ENCODE data around the gene CFAP210. TPM values are rescaled to one million over a fixed set of nuclear protein-coding genes. Genes with fewer than 3 reads are reported as not detected.

The CFAP210 gene
- total and polyA plus RNA-seq, 2 experiments from 2014 or later = 3.7 TPM; not detected in 1

GRCh38 chr2:169649278-169649677, 44.9 kb downstream of the CFAP210 start:
- Mint-ChIP-seq H3K27me3 (ENCODE audit: insufficient read depth, low read depth, poor library complexity) (no peaks in the 10 kb centered on the region), H3K9me3 (no peaks in the 10 kb centered on the region), H3K4me3 (no peak overlapping the region), H3K4me1 (no peaks in the 10 kb centered on the region), H3K27ac (no peak overlapping the region; the same call in 1 of the 2 replicates), H3K36me3 (ENCODE audit: low read depth) (no peaks in the 10 kb centered on the region)
- no peaks in the 10 kb centered on the region for H3K27me3 ChIP-seq (ENCODE audit: insufficient read depth)
- H3K27ac ChIP-seq (ENCODE audit: low read depth) = no peak overlapping the region
- no peaks in the 10 kb centered on the region for H3K36me3 ChIP-seq (ENCODE audit: insufficient read depth)
- H4K20me1 ChIP-seq (replicated peaks; ENCODE audit: insufficient read depth) = no peaks in the 10 kb centered on the region
- no peaks in the 10 kb centered on the region for H3K79me2 ChIP-seq (replicated peaks; ENCODE audit: insufficient read depth)
- H3K9me2 ChIP-seq (ENCODE audit: insufficient read depth) = no peaks in the 10 kb centered on the region
- no peaks in the 10 kb centered on the region for H3F3A ChIP-seq (replicated peaks; ENCODE audit: low read depth)
- DNase-seq (ENCODE audit: low spot score) = no peak
- H3K4me3 ChIP-seq = no peak overlapping the region
- H2AFZ ChIP-seq = no peak overlapping the region
- H3K4me2 ChIP-seq = no peak overlapping the region
- TF ChIP-seq REST (IDR thresholded peaks at IDR 0.05; ENCODE audit: unreplicated experiment) (no peak), CTCF (conservative IDR thresholded peaks at IDR 0.05; ENCODE audit: low read depth in 2 of 2) (no peak), NANOG (IDR thresholded peaks at IDR 0.05; ENCODE audit: borderline replicate concordance) (no peak), POLR2AphosphoS5 (IDR thresholded peaks at IDR 0.05; ENCODE audit: low read depth) (no peak), CREB1 (CRISPR knock-in tag; IDR thresholded peaks at IDR 0.05; ENCODE audit: low read depth) (no peak)
- TF ChIP-seq, protein P1, sequence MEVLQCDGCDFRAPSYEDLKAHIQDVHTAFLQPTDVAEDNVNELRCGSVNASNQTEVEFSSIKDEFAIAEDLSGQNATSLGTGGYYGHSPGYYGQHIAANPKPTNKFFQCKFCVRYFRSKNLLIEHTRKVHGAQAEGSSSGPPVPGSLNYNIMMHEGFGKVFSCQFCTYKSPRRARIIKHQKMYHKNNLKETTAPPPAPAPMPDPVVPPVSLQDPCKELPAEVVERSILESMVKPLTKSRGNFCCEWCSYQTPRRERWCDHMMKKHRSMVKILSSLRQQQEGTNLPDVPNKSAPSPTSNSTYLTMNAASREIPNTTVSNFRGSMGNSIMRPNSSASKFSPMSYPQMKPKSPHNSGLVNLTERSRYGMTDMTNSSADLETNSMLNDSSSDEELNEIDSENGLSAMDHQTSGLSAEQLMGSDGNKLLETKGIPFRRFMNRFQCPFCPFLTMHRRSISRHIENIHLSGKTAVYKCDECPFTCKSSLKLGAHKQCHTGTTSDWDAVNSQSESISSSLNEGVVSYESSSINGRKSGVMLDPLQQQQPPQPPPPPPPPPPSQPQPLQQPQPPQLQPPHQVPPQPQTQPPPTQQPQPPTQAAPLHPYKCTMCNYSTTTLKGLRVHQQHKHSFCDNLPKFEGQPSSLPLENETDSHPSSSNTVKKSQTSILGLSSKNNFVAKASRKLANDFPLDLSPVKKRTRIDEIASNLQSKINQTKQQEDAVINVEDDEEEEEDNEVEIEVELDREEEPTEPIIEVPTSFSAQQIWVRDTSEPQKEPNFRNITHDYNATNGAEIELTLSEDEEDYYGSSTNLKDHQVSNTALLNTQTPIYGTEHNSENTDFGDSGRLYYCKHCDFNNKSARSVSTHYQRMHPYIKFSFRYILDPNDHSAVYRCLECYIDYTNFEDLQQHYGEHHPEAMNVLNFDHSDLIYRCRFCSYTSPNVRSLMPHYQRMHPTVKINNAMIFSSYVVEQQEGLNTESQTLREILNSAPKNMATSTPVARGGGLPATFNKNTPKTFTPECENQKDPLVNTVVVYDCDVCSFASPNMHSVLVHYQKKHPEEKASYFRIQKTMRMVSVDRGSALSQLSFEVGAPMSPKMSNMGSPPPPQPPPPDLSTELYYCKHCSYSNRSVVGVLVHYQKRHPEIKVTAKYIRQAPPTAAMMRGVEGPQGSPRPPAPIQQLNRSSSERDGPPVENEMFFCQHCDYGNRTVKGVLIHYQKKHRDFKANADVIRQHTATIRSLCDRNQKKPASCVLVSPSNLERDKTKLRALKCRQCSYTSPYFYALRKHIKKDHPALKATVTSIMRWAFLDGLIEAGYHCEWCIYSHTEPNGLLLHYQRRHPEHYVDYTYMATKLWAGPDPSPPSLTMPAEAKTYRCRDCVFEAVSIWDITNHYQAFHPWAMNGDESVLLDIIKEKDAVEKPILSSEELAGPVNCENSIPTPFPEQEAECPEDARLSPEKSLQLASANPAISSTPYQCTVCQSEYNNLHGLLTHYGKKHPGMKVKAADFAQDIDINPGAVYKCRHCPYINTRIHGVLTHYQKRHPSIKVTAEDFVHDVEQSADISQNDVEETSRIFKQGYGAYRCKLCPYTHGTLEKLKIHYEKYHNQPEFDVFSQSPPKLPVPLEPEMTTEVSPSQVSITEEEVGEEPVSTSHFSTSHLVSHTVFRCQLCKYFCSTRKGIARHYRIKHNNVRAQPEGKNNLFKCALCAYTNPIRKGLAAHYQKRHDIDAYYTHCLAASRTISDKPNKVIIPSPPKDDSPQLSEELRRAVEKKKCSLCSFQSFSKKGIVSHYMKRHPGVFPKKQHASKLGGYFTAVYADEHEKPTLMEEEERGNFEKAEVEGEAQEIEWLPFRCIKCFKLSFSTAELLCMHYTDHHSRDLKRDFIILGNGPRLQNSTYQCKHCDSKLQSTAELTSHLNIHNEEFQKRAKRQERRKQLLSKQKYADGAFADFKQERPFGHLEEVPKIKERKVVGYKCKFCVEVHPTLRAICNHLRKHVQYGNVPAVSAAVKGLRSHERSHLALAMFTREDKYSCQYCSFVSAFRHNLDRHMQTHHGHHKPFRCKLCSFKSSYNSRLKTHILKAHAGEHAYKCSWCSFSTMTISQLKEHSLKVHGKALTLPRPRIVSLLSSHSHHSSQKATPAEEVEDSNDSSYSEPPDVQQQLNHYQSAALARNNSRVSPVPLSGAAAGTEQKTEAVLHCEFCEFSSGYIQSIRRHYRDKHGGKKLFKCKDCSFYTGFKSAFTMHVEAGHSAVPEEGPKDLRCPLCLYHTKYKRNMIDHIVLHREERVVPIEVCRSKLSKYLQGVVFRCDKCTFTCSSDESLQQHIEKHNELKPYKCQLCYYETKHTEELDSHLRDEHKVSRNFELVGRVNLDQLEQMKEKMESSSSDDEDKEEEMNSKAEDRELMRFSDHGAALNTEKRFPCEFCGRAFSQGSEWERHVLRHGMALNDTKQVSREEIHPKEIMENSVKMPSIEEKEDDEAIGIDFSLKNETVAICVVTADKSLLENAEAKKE (CRISPR knock-in tag; IDR thresholded peaks at IDR 0.05) = no peak
- H3K4me1 ChIP-seq (ENCODE audit: insufficient read depth) = no peaks in the 10 kb centered on the region
- no peak for ATAC-seq
